NCI-H82 (cell line): ENCODE results near the gene SCN1B.
"Not testable (repeated sequence)": the region's sequence is repeated elsewhere in the genome, so short reads cannot be mapped to it uniquely, and the experiment has no call there.

Source experiments
- DNase-seq: peaks from one replicate; lab custom pipeline; 2025; lab: John Stamatoyannopoulos, UW

Gene SCN1B

DNA sequence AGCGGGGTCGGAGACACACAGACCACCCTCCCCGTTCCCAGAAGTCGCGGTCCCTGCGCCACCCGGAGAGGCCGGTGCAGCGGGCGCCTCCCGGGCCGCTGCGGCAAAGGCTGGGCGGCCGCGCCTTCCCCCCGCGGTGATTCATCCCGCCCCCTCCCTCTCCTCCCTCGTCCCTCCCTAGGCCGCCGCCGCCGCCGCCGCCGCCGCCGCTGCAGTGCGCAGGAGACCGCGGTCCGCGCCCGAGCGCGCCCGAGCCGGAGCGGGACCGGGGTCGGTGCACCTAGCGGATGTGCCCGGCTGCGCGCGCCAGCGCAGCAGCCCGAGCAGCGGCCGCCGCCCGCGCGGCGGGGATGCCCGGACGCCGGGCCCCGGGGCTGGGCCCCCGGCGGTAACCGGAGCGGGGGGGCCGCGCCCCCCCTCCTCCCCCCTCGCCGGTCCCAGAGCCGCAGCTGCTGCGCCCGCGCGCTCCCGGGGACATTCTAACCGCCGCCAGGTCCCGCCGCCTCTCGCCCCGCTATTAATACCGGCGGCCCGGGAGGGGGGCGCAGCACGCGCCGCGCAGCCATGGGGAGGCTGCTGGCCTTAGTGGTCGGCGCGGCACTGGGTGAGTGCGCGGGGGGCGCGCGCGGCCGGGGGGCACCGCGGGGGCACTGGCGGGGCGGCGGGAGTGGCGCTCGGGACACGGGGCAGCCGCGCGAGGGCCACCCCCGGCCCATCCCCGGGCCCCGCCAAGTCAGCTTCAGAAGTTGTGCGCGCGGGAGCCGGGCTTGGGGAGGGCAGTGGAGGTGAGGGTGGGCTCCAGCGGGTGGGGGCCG, at the start of gene SCN1B:
TSS of gene SCN1B (plus strand) at position 214 of the 815 bp plus-strand sequence. CDS start at position 565, 351 bp downstream.
- DNase-seq, result peak; percentile 73

- DNase-seq, result no peak
Measured at GRCh38 chr19:34982275-34982674, 48.0 kb upstream of the SCN1B start.

DNA sequence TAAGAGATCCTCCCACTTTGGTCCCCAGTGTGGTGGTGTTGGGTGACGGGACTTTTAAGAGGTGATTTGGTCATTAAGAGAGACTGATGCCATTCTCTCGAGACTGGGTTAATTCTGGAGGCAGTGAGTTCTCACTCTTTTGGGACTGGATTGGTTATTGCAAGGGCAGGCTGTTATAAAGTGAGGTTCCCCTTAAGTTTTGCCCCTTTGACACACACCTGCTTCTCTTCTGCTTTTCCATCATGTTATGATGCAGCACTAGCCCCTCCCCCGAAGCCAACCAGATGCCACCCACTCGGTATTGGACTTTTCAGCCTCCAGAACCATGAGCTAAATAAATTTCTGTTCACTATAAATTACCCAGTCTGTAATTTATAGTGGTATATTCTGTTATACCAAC, 46.5 kb upstream of the SCN1B start:
- DNase-seq, result no peak

GRCh38 chr19:34984287-34984686, 46.0 kb upstream of the SCN1B start:
- no peak for DNase-seq

GRCh38 chr19:34985249-34986022, 44.8 kb upstream of the SCN1B start:
- DNase-seq, result peak; percentile 51

GRCh38 chr19:34988119-34988518, 42.2 kb upstream of the SCN1B start:
- no peak for DNase-seq

GRCh38 chr19:34989298-34989697, 41.0 kb upstream of the SCN1B start:
- DNase-seq, result no peak

GRCh38 chr19:34990578-34991192, 39.6 kb upstream of the SCN1B start:
- DNase-seq, result no peak

DNA sequence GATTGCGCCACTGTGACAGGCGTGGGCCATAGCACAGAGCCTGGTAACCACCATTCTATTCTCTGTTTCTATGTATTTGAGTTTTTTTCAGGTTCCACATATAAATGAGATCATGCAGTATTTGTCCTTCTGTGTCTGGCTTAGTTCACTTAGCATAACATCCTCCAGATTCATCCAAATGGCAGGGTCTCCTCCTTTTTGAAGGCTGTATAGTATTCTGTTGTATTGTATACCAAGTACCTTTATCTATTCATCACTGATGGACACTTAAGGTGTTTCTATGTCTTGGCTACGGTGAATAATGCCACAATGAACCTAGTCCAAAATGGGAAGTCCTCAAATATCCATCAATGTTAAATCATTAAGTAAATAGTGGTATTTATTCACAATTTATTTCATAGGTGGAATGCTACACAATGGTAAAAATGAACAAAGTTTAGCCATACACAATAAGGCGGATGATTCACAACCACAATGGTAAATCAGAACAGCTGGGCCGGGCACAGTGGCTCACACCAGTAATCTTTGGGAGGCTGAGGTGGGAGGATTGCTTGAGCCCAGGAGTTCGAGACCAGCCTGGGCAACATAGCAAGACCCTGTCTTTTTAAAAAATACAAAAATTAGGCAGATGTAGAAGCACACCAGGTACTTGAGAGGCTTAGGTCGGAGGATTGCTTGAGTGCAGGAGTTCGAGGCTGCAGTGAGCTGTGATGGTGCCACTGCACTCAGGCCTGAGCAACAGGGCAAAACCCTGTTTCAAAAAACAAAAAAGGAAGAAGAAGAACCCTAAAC, 38.5 kb upstream of the SCN1B start:
- DNase-seq, result no peak

DNA sequence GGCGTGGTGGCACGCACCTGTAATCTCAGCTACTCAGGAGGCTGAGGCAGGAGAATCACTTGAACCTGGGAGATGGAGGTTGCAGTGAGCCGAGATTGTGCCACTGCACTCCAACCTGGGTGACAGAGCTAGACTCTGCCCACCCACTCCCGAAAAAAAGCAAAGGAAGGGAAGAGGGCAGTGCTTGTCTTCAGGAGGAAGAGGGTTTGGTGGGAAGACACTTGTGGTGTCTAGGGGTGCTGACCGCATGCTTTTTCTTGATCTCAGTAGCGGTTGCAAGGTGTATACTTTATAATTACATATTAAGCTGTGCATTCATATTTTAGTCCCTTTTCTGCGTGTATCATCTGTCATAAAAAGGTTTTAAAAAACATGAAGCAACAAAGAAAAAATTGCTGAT, 37.7 kb upstream of the SCN1B start:
- not testable (repeated sequence) for DNase-seq

- no peak for DNase-seq
Measured at GRCh38 chr19:34994286-34994642, 36.0 kb upstream of the SCN1B start.

- no peak for DNase-seq
Measured at GRCh38 chr19:34994643-34995541, 35.4 kb upstream of the SCN1B start.

GRCh38 chr19:34995551-34995950, 34.7 kb upstream of the SCN1B start:
- no peak for DNase-seq

GRCh38 chr19:34997071-34997617, 33.1 kb upstream of the SCN1B start:
- no peak for DNase-seq

DNA sequence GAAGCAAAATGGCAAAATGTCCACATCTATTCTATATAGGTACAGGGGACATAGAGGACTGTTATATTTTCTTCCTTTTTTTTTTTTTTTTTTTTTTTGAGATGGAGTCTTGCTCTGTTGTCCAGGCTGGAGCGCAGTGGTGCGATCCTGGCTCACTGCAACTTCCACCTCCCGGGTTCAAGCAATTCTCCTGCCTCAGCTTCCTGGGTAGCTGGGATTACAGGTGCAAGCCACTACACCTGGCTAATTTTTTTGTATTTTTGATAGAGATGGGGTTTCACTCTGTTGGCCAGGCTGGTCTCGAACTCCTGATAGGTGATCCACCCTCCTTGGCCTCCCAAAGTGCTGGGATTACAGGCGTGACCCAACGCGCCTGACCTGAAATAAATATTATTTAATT, 32.0 kb upstream of the SCN1B start:
- not testable (repeated sequence) for DNase-seq

GRCh38 chr19:34998777-34999497, 31.3 kb upstream of the SCN1B start:
- DNase-seq, result no peak

GRCh38 chr19:34999498-35000337, 30.6 kb upstream of the SCN1B start, which contains the start of gene GRAMD1A:
TSS of gene GRAMD1A (plus strand) at chr19:35000323. CDS start at chr19:35000479, 156 bp downstream.
- peak; percentile 91 for DNase-seq

GRCh38 chr19:35000338-35000646, 30.0 kb upstream of the SCN1B start:
- no peak for DNase-seq
